ENCODE measurements around the gene CTPS1.

CTPS1 gene

DNA sequence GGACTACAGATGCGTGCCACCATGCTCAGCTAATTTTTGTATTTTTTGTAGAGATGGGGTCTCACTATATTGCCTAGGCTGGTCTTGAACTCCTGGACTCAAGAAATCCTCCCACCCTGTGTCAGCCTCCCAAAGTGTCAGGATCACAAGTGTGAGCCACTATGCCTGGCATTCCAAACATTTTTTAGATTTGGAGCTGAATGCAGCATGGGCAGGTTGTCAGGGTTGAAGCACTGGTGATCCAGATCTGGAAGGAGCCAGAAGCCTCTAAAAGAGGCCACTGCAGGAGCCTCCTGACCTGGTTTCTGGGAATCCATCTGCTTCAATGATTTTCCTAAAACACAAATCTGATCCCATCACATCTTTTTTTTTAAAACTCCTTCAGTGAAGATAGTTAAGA, 1.8 kb upstream of the CTPS1 start:
- no peak for DNase-seq (ENCODE audit: extremely low read depth, low read depth)
- TF ChIP-seq, protein P1, sequence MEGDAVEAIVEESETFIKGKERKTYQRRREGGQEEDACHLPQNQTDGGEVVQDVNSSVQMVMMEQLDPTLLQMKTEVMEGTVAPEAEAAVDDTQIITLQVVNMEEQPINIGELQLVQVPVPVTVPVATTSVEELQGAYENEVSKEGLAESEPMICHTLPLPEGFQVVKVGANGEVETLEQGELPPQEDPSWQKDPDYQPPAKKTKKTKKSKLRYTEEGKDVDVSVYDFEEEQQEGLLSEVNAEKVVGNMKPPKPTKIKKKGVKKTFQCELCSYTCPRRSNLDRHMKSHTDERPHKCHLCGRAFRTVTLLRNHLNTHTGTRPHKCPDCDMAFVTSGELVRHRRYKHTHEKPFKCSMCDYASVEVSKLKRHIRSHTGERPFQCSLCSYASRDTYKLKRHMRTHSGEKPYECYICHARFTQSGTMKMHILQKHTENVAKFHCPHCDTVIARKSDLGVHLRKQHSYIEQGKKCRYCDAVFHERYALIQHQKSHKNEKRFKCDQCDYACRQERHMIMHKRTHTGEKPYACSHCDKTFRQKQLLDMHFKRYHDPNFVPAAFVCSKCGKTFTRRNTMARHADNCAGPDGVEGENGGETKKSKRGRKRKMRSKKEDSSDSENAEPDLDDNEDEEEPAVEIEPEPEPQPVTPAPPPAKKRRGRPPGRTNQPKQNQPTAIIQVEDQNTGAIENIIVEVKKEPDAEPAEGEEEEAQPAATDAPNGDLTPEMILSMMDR (IDR thresholded peaks at IDR 0.05; ENCODE audit: low read depth, low read length), result no peak

DNA sequence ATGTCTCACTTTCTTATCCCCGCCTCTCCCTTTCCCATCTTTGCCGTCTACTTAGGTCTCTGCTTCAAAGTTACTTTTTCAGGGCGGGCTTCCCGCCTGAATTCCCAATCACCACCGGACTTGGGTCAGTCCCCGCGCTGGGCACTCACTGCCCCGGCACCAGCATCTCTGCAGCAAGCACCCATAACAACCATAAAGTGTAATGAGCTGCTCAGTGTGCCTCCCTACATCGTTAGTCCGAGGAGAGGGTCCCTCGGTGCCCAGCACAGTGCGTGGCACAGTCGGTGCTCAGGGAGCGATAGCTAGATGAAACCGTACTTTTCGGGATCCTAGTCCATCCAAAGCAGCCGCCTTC, 633 bp upstream of the CTPS1 start:
- no peak for DNase-seq (ENCODE audit: extremely low read depth, low read depth)
- TF ChIP-seq, protein P1 (IDR thresholded peaks at IDR 0.05; ENCODE audit: low read depth, low read length), result no peak

DNA sequence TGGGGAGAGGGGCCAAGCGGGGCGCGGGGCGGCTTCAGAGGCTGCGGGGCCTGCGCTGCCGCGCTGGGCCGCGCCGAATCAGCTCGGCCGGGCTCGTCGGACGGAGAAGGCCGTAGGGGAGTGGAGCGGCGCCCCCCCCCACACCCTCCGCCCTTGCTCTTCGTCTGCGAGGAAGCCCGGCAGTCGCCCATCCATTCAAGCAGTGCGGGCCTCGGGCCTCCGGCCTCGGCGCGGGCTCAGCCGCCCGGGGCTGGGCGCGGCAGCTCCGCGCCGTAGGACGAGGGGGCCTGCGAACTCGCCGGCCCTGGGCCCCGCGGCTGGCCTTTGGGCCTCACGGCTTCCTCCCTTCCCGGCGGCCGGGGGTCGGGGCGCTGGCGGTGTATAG, 564 bp downstream of the CTPS1 start:
- no peak for DNase-seq (ENCODE audit: extremely low read depth, low read depth)
- TF ChIP-seq, protein P1 (IDR thresholded peaks at IDR 0.05; ENCODE audit: low read depth, low read length), result no peak

DNA sequence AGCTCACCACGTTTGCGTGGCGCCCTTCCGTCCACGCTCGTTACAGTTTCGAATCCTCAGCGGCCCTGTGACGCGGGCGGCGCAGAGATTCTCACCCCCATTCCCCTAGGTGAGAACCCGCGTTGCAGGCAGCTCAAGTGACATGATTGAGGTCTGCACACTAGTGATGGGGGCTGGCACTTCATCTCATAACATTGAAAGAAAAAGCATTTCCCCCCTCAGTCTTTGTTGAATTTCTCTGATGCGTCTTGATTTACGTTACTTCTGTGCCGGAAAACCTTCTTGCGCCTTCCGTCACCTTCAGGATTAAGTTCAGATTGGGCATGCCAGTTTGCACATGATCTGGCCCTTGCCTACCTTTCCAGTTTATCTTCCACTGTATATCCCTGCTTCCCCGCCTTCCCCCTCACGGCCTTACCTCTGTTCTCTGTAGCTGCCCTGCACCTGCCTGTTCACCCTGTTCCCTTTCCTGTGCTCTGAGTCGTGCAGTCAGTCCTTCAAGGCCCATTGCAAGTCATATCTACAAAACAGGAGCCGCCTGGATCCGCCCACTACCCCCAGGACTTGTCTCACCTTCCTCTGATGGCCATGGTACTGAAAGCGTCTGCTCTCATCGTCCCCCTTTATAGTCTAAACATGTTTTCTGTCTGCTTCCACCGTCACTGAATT, 1.1 kb downstream of the CTPS1 start:
- DNase-seq (ENCODE audit: extremely low read depth, low read depth), result no peak
- TF ChIP-seq, protein P1 (IDR thresholded peaks at IDR 0.05; ENCODE audit: low read depth, low read length), result no peak

DNA sequence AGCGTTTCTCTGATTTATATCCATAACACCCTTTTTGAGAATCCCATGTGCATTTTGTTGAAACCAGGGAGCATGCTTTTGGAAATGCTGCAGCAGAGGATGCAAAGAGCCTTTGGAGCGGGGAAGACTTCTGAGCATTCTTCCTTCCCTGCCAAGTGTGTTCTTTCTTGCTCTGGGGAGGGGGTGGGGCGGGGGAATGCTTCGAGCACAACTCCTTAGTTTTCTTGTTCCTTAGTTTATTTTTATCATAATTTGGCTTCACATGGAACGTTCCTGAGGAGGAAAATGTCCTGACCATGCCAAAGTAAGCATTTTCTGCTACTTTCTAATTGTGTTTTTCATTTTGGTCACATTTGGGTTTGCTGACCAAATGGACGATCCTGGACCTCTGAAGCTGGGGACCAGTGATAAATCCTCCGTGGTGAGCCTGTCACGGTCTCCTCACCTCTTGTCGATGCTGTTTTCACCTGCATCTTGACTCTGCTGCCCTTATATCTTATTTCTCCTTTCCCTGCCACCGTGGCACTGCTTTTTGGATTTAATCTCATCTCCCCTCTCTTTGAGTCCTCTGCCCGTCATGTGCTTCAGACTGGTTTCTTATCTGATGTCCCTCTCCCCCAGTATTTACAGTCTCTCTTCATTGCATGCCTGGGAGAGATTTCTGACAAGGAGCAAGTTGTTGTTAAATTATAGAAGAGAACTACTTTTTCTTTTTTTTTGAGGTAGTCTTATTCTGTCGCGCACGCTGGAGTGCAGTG, 2.4 kb downstream of the CTPS1 start:
- DNase-seq (ENCODE audit: extremely low read depth, low read depth), result no peak
- TF ChIP-seq, protein P1 (IDR thresholded peaks at IDR 0.05; ENCODE audit: low read depth, low read length), result no peak

DNA sequence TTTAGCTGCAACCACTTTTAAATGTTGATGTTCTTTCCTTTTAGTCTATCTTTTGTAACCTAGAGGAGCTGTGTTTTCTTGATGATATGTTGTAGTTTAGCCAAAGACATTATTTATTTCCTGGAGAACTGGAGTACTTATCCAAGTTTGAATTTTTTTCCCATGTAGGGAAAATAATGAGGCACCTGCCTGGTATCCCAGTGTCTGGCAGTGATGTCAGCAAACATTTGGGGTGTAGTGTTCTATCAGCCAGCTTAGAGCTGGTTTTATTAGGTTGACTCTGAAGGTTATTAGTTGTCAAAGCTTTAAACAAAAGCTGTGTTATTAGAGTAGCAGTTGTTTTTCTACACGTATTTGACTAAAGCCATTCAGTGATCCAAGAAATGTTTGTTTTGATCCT, 3.2 kb downstream of the CTPS1 start:
- DNase-seq (ENCODE audit: extremely low read depth, low read depth), result no peak
- TF ChIP-seq, protein P1 (IDR thresholded peaks at IDR 0.05; ENCODE audit: low read depth, low read length), result no peak

DNA sequence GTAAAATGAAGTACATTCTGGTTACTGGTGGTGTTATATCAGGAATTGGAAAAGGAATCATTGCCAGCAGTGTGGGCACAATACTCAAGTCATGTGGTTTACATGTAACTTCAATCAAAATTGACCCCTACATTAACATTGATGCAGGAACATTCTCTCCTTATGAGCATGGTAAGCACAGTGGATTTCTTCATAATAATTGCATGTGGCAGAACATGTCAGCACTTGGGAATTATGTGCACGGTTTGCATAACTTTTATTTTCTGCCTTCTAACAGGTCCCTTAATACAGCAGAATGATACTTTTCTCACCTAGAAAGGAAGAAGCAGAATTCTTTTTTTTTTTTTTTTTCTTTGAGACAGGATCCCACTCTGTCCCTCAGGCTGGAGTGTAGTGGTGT, 3.8 kb downstream of the CTPS1 start:
- DNase-seq (ENCODE audit: extremely low read depth, low read depth), result no peak
- TF ChIP-seq, protein P1 (IDR thresholded peaks at IDR 0.05; ENCODE audit: low read depth, low read length), result no peak
